GM19099 (cell line): ENCODE results near the gene LMNTD1.

Source experiments
- POLR2A ChIP-seq: IDR thresholded peaks from 3 replicates; pipeline ENCODE4 v1.6.1; 2011; ENCODE audit warnings: low read depth; ENCODE audit not compliant: insufficient read length; ENCODE audit errors: extremely low read depth

LMNTD1 gene

GRCh38 chr12:25502596-25502995 is 50.5 kb downstream of the LMNTD1 start:
- TF ChIP-seq POLR2A, result no peak

- TF ChIP-seq POLR2A, result no peak
Measured at GRCh38 chr12:25502118-25502517, 51.0 kb downstream of the LMNTD1 start.

- no peak for TF ChIP-seq POLR2A
Measured at GRCh38 chr12:25501549-25501948, 51.5 kb downstream of the LMNTD1 start.

GRCh38 chr12:25500651-25501050 is 52.4 kb downstream of the LMNTD1 start:
- TF ChIP-seq POLR2A, result no peak

- TF ChIP-seq POLR2A, result no peak
Measured at GRCh38 chr12:25497021-25497420, 56.1 kb downstream of the LMNTD1 start.

GRCh38 chr12:25496098-25496587 is 56.9 kb downstream of the LMNTD1 start:
- no peak for TF ChIP-seq POLR2A

- no peak for TF ChIP-seq POLR2A
Measured at GRCh38 chr12:25495331-25496097, 57.6 kb downstream of the LMNTD1 start.

- TF ChIP-seq POLR2A, result no peak
Measured at GRCh38 chr12:25494926-25495325, 58.2 kb downstream of the LMNTD1 start.

- TF ChIP-seq POLR2A, result no peak
Measured at GRCh38 chr12:25493682-25494081, 59.4 kb downstream of the LMNTD1 start.

GRCh38 chr12:25491396-25492325 is 61.4 kb downstream of the LMNTD1 start:
- TF ChIP-seq POLR2A, result no peak

- no peak for TF ChIP-seq POLR2A
Measured at GRCh38 chr12:25482625-25483024, 70.5 kb downstream of the LMNTD1 start.

- no peak for TF ChIP-seq POLR2A
Measured at GRCh38 chr12:25480145-25480544, 72.9 kb downstream of the LMNTD1 start.

- no peak for TF ChIP-seq POLR2A
Measured at GRCh38 chr12:25477217-25477616, 75.9 kb downstream of the LMNTD1 start.

- no peak for TF ChIP-seq POLR2A
Measured at GRCh38 chr12:25472453-25472852, 80.6 kb downstream of the LMNTD1 start.

- no peak for TF ChIP-seq POLR2A
Measured at GRCh38 chr12:25469861-25470260, 83.2 kb downstream of the LMNTD1 start.

- no peak for TF ChIP-seq POLR2A
Measured at GRCh38 chr12:25469368-25469767, 83.7 kb downstream of the LMNTD1 start.
